Mucosa of stomach (tissue), 1 donor: ENCODE measurements around the gene PI4KA.
"Not testable (repeated sequence)": the region's sequence is repeated elsewhere in the genome, so short reads cannot be mapped to it uniquely, and the experiment has no call there.

Experiments
- H3K27me3 ChIP-seq: one replicate; pipeline ENCODE4 v1.7.0; 2013; ENCODE audit warnings: mild to moderate bottlenecking, low read length; ENCODE audit not compliant: control insufficient read depth, insufficient read depth
- H3K36me3 ChIP-seq: one replicate; pipeline ENCODE4 v1.7.0; 2013; ENCODE audit warnings: low read length; ENCODE audit not compliant: control insufficient read depth, insufficient read depth
- H3K4me1 ChIP-seq: one replicate; pipeline ENCODE4 v1.7.0; 2013; ENCODE audit warnings: mild to moderate bottlenecking, low read length; ENCODE audit not compliant: control insufficient read depth, insufficient read depth
- H3K4me3 ChIP-seq: one replicate; pipeline ENCODE4 v1.7.0; 2013; ENCODE audit warnings: low read length
- H3K9ac ChIP-seq: one replicate; pipeline ENCODE4 v1.7.0; 2013; ENCODE audit warnings: mild to moderate bottlenecking, low read length, moderate library complexity
- H3K9me3 ChIP-seq: one replicate; pipeline ENCODE4 v1.7.0; 2013; ENCODE audit warnings: mild to moderate bottlenecking, low read length, moderate library complexity; ENCODE audit not compliant: control insufficient read depth
- donor health status: Pancreatic carcinoma.

PI4KA gene

GRCh38 chr22:20858615-20859416, at the start of gene PI4KA, which contains the start of gene SNAP29:
Gene PI4KA, minus strand, starts transcription at chr22:20858811. Its CDS starts 86 bp downstream, at chr22:20858725.
Gene SNAP29, plus strand, starts transcription at chr22:20859007. Its CDS starts 104 bp downstream, at chr22:20859111.
- Histone ChIP-seq H3K4me1 (peaks cover 23% of the 10 kb centered on the region), H3K27me3 (no peaks in the 10 kb centered on the region), H3K4me3 (peak within 1 kb of the TSS; percentile 88), H3K9me3 (no peaks in the 10 kb centered on the region), H3K9ac (peak within 1 kb of the TSS; percentile 82), H3K36me3 (no peaks in the 10 kb centered on the region)

GRCh38 chr22:20906387-20906767, 47.8 kb upstream of the PI4KA start:
- Histone ChIP-seq H3K36me3 (no peaks in the 10 kb centered on the region), H3K9ac (no peak overlapping the region), H3K9me3 (no peaks in the 10 kb centered on the region), H3K4me1 (no peaks in the 10 kb centered on the region), H3K27me3 (no peaks in the 10 kb centered on the region), H3K4me3 (no peak overlapping the region)

- H3K4me3 ChIP-seq = no peak overlapping the region
- H3K27me3 ChIP-seq = no peaks in the 10 kb centered on the region
- no peaks in the 10 kb centered on the region for H3K36me3 ChIP-seq
- no peaks in the 10 kb centered on the region for H3K9me3 ChIP-seq
- H3K4me1 ChIP-seq = no peaks in the 10 kb centered on the region
- no peak overlapping the region for H3K9ac ChIP-seq
Observed at GRCh38 chr22:20905415-20906386, 47.1 kb upstream of the PI4KA start.

- H3K27me3 ChIP-seq = no peaks in the 10 kb centered on the region
- H3K9me3 ChIP-seq = no peaks in the 10 kb centered on the region
- no peak overlapping the region for H3K9ac ChIP-seq
- H3K4me1 ChIP-seq = no peaks in the 10 kb centered on the region
- no peaks in the 10 kb centered on the region for H3K36me3 ChIP-seq
- H3K4me3 ChIP-seq = no peak overlapping the region
Observed at GRCh38 chr22:20904980-20905355, 46.4 kb upstream of the PI4KA start.

GRCh38 chr22:20904008-20904979, 45.7 kb upstream of the PI4KA start:
- Histone ChIP-seq H3K9me3 (no peaks in the 10 kb centered on the region), H3K27me3 (no peaks in the 10 kb centered on the region), H3K4me3 (no peak overlapping the region), H3K4me1 (no peaks in the 10 kb centered on the region), H3K9ac (no peak overlapping the region), H3K36me3 (no peaks in the 10 kb centered on the region)

- Histone ChIP-seq H3K27me3 (no peaks in the 10 kb centered on the region), H3K9me3 (no peaks in the 10 kb centered on the region), H3K36me3 (no peaks in the 10 kb centered on the region), H3K4me3 (no peak overlapping the region), H3K4me1 (no peaks in the 10 kb centered on the region), H3K9ac (no peak overlapping the region)
Observed at GRCh38 chr22:20903093-20903492, 44.5 kb upstream of the PI4KA start.

- not testable (repeated sequence) for H3K4me1 ChIP-seq, H3K36me3 ChIP-seq, H3K27me3 ChIP-seq, H3K9me3 ChIP-seq, H3K4me3 ChIP-seq, H3K9ac ChIP-seq
Observed at GRCh38 chr22:20901093-20902033, 42.8 kb upstream of the PI4KA start.

- no peaks in the 10 kb centered on the region for H3K36me3 ChIP-seq
- no peaks in the 10 kb centered on the region for H3K27me3 ChIP-seq
- H3K9ac ChIP-seq = no peak overlapping the region
Observed at GRCh38 chr22:20899827-20900423, 41.3 kb upstream of the PI4KA start.

GRCh38 chr22:20897737-20898136, 39.1 kb upstream of the PI4KA start:
- not testable (repeated sequence) for H3K9ac ChIP-seq, H3K36me3 ChIP-seq, H3K4me1 ChIP-seq, H3K9me3 ChIP-seq, H3K27me3 ChIP-seq, H3K4me3 ChIP-seq

More at GRCh38 chr22:20899827-20900423, 41.3 kb upstream of the PI4KA start:
- Histone ChIP-seq H3K4me3 (no peak overlapping the region), H3K9me3 (no peaks in the 10 kb centered on the region), H3K4me1 (no peaks in the 10 kb centered on the region)

GRCh38 chr22:20890975-20891374, 32.4 kb upstream of the PI4KA start:
- Histone ChIP-seq H3K9ac (no peak overlapping the region), H3K36me3 (no peaks in the 10 kb centered on the region), H3K27me3 (no peaks in the 10 kb centered on the region), H3K9me3 (no peaks in the 10 kb centered on the region), H3K4me3 (no peak overlapping the region), H3K4me1 (no peaks in the 10 kb centered on the region)
